Measurements from ENCODE around the gene OR2Z1. TPM values are rescaled to one million over a fixed set of nuclear protein-coding genes. Genes with fewer than 3 reads are reported as not detected.

Gene OR2Z1, protein sequence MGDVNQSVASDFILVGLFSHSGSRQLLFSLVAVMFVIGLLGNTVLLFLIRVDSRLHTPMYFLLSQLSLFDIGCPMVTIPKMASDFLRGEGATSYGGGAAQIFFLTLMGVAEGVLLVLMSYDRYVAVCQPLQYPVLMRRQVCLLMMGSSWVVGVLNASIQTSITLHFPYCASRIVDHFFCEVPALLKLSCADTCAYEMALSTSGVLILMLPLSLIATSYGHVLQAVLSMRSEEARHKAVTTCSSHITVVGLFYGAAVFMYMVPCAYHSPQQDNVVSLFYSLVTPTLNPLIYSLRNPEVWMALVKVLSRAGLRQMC
- not detected for polyA plus RNA-seq (ENCODE audit: insufficient read length in 4 of 4)

DNA sequence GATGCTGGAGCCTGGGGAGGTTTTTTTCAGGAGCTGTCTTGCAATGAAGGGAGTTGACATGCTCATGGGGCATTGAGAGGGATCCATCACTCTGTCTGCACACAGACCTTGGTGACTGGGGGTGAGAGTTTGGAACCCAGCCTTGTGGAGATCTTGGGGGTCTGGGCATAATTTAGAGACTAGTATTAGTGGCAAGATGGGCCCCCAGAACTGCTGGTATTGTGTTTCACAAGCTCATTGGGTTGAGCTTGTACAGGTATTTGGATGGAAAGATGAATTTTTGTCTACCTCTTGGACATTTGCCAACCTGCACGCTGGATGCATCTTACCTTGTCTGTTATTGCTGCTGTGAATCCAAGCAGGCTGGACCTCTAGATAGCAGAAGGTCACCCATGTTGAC is at the start of gene OR2Z1:
Gene OR2Z1, plus strand, starts transcription at position 301 of the 400 bp plus-strand sequence. CDS start 9,395 bp downstream, outside the sequence.
- no peak for DNase-seq (ENCODE audit: low read depth in 4 of 4, low spot score in 3 of 4)

DNA sequence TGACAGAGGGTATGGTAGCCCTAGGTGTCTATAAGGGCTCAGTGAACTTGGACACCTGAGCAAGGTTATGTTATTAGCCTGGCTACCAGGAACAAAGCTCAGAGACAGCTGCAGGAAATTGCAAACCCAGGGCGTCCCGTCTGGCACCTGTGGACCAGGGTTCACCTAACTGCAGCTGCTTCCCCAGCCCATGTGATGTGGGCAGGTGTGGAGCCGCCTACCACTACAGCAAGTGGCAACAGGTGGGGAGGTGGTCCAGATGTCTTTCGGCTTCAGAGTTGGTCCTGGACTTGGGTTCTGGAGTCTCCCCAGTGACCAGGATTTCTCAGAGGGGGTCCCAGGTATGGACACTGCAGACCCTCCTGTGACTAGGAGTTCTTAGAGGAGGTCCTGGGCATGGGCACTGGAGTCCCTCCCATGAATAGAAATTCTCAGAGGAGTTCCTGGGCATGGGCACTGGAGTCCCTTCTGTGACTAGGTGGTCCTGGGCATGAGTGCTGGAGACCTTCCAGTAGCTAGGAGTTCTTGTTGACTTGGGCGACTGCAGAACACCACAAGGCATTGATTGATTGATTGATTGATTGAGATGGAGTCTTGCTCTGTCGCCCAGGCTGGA is 48.0 kb upstream of the OR2Z1 start:
- DNase-seq (ENCODE audit: low read depth in 4 of 4, low spot score in 3 of 4), result no peak

DNA sequence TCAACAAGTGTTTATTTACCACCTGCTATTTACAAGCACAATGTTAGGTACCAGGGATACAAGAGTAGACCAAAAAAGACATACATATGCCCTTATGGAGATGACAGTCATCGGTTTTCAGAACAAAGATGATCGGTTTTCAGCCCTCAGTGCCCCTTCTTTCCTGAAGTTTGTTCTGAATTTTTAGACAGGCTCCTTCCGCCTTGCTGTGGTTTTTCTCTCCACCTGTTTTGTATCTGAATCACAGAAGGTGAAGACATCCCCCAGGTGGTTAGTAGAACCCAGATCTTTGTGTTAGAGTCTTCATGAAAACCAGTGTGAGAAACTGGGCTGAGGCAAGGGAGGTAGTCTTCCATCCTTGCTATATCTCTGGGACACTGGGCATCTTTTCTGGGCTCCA is 46.4 kb upstream of the OR2Z1 start:
- no peak for DNase-seq (ENCODE audit: low read depth in 4 of 4, low spot score in 3 of 4)

DNA sequence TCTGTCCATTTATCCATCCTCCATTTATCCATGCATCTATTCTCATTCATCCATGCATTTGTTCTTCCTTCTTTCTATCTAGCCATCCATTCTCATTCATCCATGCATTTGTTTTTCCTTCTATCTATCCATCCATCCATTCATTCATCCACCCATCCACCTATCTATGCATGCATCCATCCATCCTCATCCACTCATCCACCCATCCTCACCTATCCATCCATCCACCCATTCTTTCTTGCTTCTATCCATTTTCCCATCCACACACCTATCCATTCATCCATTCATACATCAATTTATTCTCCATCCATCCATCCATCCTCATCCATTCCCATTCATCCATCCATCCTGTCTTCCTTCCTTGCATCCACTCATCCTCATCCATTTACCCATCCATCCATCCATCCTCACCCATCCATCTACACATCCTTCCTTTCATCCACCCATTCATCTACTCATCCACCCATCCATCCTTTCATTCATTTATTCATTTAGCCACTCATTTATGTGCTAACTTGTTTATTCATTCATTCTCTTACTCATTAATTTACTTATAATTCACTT is 43.1 kb upstream of the OR2Z1 start:
- DNase-seq (ENCODE audit: low read depth in 4 of 4, low spot score in 3 of 4), result no peak

DNA sequence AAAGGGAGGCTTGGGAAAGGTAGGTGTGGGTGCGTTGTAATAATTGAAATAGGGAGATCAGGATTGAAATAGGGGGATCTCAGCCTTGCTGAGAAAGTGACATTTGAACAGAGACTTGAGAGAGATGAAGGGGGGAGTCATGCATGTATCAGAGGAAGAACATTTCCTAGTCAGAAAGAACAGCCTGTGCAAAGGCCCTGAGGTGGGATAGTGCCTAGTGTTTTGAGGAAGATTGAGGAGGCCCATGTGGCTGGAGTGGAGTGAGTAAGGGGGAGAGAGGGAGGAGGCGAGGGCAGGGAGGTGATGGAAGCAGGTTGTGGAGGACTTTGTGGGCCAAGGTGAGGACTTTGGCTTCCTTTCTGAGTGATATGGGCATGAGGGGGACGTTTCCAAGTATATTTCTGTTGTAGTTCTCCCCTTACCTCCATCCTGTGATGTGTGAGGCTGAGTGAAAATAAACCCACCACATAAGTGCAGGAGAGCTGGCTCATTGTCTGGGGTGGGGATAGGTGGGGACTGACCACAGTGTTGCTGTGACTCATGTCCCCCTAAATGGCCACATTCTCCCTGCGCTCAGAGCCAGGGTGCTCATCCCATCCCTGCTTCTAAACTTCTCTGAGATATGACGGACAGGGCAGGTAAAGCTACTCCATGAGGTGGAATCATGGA is 40.6 kb upstream of the OR2Z1 start:
- no peak for DNase-seq (ENCODE audit: low read depth in 4 of 4, low spot score in 3 of 4)

DNA sequence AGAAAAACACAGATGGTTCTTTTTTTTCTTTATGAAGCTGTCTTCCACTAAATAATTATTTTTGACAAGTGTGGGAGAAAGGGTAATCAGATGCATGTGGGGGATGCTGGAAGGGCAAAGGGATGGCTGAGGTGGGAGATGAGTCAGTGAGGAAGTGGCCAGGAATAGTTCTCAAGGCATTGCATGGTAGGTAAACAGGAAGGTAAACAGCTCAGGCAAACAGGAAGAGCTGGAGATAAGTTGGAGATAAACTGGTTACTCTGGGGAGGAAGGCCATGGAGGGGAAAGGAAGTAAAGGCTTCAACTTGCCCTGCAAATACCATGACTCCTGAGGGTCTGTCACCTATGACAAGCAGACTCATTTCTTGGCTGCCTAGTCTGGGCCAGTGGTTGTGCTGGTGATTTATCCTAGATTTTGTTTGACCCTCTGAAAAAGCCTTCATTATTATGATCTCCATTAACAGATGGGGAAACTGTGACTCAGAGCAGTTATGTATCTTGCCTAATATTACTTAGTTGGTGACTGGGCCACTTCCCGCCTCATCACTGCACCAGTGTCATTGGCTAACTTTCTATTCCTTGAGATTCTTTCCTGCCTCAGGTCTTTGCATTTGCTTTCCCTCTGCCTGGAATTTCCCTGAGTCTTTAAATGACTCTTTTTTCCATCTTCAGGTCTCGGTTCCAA is 39.9 kb upstream of the OR2Z1 start:
- DNase-seq (ENCODE audit: low read depth in 4 of 4, low spot score in 3 of 4), result no peak

DNA sequence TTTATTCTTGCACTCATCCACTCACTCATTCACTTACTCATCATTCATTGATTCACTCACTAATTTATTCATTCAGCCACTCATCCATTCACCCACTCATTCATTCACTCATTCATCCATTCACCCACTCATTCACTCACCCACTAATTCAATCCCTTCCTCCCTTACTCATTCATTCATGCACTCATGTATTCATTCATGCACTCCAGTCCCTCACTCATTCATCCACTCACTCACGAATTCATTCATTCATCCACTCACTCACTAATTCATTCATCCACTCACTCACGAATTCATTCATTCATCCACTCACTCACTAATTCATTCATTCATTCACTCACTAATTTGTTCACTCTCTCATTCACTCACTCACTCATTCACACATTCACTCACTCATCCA is 39.0 kb upstream of the OR2Z1 start:
- DNase-seq (ENCODE audit: low read depth in 4 of 4, low spot score in 3 of 4), result no peak

DNA sequence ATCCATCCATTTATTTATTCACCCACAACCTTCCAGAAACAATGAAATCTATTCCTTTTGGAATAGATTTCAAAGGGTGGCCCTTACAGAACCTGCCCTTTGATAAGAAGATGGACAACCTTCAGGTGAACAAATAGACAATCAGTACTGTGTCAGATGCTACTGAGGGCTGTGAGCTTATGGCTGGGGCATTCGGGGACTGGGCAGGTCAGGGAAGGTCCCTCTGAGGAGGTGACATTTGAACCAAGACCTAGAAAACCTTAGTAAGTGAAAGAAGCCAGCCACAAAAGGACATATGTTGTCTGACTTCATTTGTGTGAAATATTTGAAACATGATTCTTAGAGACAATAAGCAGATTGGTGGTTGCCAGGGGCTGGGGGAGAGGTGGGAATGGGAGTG is 38.5 kb upstream of the OR2Z1 start:
- DNase-seq (ENCODE audit: low read depth in 4 of 4, low spot score in 3 of 4), result no peak

DNA sequence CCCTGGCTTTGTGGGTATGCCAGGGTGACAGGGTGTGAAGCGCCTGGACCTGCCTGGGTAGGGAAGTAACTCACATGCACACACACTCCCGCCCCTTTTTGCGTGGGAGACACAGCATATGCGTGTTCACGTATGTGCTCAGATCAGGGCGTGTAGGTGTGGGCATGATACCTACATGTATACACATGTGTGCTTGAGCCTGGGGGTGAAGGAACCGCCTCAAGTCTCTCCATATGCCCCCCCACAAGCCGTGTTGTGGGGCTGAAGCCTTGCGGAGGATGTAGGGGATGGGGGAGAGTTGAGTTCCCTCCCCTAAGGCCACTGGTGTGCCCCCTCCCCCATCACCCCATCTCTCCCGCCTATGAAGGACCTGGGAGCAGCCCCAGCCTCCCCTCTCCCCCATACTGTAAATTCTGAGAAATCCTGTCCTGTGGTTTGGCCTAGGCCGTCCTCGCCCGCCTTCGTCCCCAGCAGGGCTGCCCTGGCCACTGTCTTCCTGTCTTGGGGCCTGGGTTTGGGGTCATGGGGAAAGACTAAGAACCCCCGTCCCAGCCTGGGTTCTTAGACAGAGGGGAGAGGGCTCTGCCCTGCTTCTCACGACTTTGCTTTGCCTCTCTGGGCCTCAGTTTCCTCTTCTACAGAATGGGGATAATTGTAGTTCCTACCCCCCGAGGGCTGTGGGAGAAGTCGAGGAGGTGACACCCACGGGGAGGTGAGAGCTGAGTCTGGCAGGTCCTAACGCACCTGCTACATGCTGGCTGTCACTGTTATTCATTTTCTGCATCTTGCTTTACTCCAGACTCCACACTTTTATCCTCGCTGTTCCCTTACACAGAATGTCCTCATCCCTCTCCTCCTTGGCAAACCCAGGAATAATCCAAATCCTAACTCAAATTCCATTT is 37.2 kb upstream of the OR2Z1 start:
- DNase-seq (ENCODE audit: low read depth in 4 of 4, low spot score in 3 of 4), result no peak

DNA sequence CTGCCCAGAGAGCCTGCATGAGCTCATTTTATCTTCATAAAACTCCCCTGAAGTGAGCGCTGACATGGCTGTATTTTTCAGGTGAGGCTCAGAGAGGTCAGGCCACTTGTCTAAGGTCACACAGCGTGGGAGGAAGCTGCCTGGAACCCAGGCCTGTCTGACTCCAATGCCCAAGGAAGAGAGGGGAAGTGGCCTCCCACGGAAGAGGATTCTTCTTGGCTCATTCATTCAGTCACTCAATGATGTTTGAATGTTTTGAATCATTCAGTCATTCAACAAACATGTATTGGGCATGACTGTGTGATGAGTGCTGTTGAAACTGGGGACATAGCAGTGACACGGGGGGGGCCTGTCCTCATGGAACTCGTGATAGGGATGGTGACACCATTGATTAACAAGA is 34.9 kb upstream of the OR2Z1 start:
- no peak for DNase-seq (ENCODE audit: low read depth in 4 of 4, low spot score in 3 of 4)

DNA sequence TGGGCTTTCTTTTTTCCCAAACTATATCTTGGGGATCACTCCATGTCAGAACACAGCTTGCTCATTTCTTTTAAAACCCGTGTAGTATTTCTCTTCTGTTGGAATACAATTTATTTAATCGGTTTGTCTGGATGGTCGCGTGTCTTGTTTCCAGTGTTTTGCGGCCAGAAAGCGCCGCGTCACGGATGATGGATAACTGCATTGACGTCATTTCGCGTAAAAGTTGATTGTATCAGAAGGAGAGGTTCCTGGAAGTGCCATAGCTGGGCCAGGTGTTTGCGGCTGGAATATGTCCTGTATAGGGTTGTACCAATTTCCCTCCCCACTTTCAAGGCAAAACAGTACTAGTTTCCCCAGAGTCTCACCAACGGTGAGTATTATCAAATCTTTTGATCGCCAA is 32.5 kb upstream of the OR2Z1 start:
- no peak for DNase-seq (ENCODE audit: low read depth in 4 of 4, low spot score in 3 of 4)

DNA sequence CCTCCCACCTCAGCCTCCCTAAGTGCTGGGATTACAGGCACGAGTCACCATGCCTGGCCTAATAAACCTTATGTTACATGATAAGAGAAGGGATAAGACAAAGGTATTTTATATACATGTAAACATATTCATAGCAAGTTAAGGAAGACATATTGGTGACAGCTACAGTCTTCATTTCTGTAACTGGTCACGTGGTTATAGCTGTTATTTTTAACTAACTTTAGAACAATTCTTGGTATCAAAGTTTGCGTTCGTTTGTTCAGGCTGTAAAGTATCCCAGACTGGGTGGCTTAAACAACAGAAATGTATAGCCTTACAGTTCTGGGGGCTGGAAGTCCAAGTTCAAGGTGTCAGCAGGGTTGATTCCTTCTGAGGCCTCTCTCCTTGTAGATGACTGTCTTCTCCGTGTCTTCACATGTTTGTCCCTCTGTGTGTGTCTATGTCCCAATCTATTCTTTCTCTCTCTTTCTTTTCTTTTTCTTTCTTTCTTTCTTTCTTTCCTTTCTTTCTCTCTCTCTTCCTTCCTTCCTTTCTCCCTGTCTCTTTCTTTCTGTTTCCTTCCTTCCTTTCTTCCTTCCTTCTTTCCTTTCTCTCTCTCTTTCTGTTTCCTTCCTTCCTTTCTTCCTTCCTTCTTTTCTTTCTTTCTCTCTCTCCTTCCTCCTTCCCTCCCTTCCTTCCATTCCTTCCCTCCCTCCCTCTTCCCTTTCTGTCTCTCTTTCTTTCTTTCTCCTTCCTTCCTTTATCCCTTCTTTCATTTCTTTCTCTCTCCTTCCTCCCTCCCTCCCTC is 30.5 kb upstream of the OR2Z1 start:
- no peak for DNase-seq (ENCODE audit: low read depth in 4 of 4, low spot score in 3 of 4)

DNA sequence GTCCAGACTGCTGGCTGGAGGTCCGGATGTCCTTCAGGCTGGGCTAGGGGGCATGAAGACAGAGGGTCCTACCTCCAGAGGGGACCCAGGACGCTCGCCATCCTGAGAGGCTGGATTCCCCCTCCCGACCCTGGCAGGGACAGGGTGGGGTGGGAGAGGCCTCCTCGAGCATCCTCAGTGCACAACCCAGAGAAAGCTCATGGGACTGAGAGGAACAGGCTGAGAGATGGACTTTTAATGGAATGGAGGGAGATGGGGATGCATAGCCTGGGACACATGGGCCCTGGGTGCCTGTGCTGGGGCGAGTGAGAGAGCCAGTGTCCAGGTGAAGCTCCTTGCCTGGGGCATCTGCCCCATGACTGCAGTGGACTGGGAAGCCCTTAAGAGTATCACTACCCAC is 25.9 kb upstream of the OR2Z1 start:
- DNase-seq (ENCODE audit: low read depth in 4 of 4, low spot score in 3 of 4), result no peak

DNA sequence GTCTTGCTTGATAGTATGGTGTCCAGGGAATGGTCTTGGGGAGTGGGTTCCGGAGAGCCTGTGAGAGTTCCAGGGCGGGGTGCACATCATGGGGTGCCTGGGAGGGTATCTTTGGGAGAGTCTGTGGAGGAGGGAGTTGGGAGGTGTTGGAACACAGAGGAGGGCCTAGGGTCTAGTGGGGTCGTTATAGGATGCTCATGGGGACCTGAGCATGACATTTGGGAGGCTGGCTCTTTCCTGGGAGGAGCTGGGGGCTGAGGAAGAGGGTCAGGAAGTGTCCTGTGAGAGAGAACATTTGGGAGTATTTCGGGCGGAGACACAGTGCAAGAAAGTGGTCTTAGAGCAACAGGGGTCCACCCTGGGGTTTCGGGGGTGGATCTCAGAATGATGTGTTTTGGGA is 25.5 kb upstream of the OR2Z1 start:
- no peak for DNase-seq (ENCODE audit: low read depth in 4 of 4, low spot score in 3 of 4)

DNA sequence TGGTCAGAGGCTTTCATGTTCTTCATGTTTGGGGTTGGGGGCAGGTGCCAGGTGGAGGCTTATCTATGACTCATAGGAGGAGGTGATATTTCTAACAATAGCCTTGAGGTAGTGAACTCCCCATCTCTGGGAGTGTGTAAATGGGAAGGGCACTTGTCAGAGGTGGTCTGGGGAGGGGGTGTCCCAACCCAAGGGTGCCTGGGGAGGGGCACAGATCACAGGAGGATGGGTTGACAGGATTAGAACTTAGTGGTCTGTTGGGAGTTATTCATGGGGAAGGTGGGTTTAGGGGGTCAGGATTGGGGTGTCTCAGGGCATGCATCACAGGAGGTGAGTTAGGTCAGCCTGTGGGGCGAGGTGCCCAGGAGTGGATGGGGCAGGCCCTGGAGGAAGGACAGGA is 24.4 kb upstream of the OR2Z1 start:
- DNase-seq (ENCODE audit: low read depth in 4 of 4, low spot score in 3 of 4), result no peak

DNA sequence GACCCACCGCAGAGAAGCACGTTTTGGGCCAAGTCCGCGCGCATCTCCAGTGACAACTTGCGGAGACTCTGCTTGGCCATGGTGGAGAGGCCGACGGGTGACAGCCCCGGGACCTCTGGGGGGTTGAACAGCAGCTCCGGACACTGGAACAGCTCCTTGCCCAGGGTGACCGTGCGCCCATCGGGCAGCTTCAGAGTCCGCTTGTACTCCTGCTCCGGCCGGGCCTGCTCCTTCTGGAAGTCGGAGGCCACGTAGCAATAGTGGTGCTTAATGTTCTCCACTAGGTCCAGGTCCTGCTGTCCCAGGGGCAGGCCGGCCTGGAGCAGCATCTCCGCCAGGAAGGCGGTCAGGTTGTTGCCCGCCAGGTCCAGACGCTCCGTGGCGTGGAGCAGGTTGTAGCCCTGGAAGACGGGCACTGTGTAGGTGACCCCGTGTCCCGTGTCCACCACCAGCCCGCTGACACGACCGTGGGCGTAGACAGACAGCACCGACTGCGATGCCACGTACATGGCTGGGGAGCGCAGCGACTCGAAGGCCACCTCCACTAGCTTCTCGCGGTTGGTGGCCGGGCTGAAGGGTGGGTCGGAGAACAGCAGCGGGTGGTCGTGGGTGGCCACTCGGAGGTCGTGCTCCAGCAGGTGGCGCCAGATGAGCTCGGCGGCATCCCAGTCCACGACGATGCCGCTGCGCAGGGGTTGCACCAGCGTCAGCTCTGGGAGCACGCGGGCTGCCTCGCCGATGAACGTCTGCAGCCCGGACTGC is 23.6 kb upstream of the OR2Z1 start:
- DNase-seq (ENCODE audit: low read depth in 4 of 4, low spot score in 3 of 4), result no peak

DNA sequence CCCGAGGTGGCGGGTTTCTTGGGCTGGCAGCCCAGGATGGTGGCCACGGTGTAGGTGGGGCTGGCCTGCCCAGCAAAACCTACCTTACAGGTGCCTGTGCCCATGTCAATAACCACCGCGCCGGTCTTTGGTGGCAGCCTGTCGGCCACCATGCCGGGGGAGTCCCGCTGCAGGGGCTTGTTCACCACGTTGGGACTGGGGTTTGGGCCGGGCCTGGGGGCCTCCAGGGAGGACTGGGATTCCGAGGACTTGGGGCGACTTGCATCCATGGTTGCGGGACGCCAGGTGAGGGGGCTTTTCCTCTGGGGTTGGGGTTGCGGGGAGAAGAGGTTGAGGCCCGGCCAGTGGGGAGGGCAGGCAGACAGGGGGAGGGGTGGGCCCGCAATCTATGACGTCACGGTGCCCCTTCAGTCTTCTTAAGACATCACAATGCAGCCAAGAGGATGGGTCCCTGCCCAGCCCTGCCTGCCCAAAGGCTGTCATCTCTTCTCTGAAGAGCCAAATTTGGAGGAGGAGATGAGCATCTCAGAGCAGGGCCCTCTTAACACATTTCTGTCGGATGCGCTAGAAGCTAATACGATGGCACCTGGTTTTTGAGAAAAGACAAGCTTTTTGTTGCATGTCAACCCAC is 22.9 kb upstream of the OR2Z1 start, which contains the start of gene ACTL9:
Gene ACTL9, minus strand, starts transcription at position 363 of the 631 bp plus-strand sequence. Its CDS starts 94 bp downstream, at position 269.
- DNase-seq (ENCODE audit: low read depth in 4 of 4, low spot score in 3 of 4), result no peak

DNA sequence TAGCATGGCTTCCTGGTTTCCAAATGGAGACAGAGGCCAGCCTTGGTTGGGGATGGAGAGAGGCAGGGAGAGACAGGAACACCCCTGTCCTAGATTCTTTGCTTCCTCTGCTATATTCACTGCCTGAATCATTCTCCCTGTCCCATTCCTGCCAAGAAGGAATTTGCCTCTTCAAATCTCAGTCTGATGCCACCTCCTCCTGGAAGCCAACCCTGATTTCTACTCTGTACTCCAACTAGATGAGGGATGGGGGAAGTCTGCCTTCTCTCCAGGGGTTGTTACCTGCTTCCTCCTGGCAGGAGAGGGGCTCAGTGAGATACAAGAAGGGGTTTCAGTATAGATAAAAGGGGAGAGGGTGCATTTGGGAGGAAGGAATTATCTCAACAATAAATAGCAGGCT is 21.5 kb upstream of the OR2Z1 start:
- no peak for DNase-seq (ENCODE audit: low read depth in 4 of 4, low spot score in 3 of 4)
